GM18508 (cell line): ENCODE data around the gene SLC44A1.
A peak's percentile ranks its signal among the peaks of the same experiment; 100 is the strongest.

ENCODE experiments used
- ATAC-seq: cut with Tn5 transposase; IDR thresholded peaks from one replicate; pipeline ENCODE4 v1.9.1; 2021; ENCODE audit warnings: moderate number of reproducible peaks; ENCODE audit not compliant: insufficient read depth, unreplicated experiment

The SLC44A1 gene

GRCh38 chr9:105329719-105330062 lies 85.2 kb downstream of the SLC44A1 start:
- no peak for ATAC-seq

- no peak for ATAC-seq
Measured at GRCh38 chr9:105330201-105330600, 85.8 kb downstream of the SLC44A1 start.

GRCh38 chr9:105330755-105331154 lies 86.3 kb downstream of the SLC44A1 start:
- ATAC-seq = no peak

GRCh38 chr9:105331160-105331559 lies 86.7 kb downstream of the SLC44A1 start:
- no peak for ATAC-seq

GRCh38 chr9:105331755-105332154 lies 87.3 kb downstream of the SLC44A1 start:
- ATAC-seq = no peak

GRCh38 chr9:105332471-105332870 lies 88.0 kb downstream of the SLC44A1 start:
- ATAC-seq = no peak

GRCh38 chr9:105333076-105333475 lies 88.6 kb downstream of the SLC44A1 start:
- ATAC-seq = no peak

- no peak for ATAC-seq
Measured at GRCh38 chr9:105333811-105334210, 89.4 kb downstream of the SLC44A1 start.

GRCh38 chr9:105338308-105338707 lies 93.9 kb downstream of the SLC44A1 start:
- no peak for ATAC-seq

- ATAC-seq = no peak
Measured at GRCh38 chr9:105339849-105340248, 95.4 kb downstream of the SLC44A1 start.

- peak; percentile 42 for ATAC-seq
Measured at GRCh38 chr9:105341434-105342146, 97.1 kb downstream of the SLC44A1 start.

- ATAC-seq = no peak
Measured at GRCh38 chr9:105342147-105342505, 97.7 kb downstream of the SLC44A1 start.

- no peak for ATAC-seq
Measured at GRCh38 chr9:105344283-105344682, 99.8 kb downstream of the SLC44A1 start.

GRCh38 chr9:105345626-105346025 lies 101.2 kb downstream of the SLC44A1 start:
- ATAC-seq = no peak

GRCh38 chr9:105346273-105346672 lies 101.8 kb downstream of the SLC44A1 start:
- no peak for ATAC-seq

- ATAC-seq = no peak
Measured at GRCh38 chr9:105354448-105354847, 110.0 kb downstream of the SLC44A1 start.

GRCh38 chr9:105355781-105356180 lies 111.3 kb downstream of the SLC44A1 start:
- no peak for ATAC-seq

- peak; percentile 92 for ATAC-seq
Measured at GRCh38 chr9:105357937-105358336, 113.5 kb downstream of the SLC44A1 start.

- no peak for ATAC-seq
Measured at GRCh38 chr9:105359892-105360291, 115.4 kb downstream of the SLC44A1 start.

GRCh38 chr9:105360344-105360743 lies 115.9 kb downstream of the SLC44A1 start:
- no peak for ATAC-seq

- ATAC-seq = no peak
Measured at GRCh38 chr9:105361873-105362272, 117.4 kb downstream of the SLC44A1 start.

GRCh38 chr9:105362470-105362869 lies 118.0 kb downstream of the SLC44A1 start:
- no peak for ATAC-seq

- no peak for ATAC-seq
Measured at GRCh38 chr9:105363837-105364236, 119.4 kb downstream of the SLC44A1 start.
